Ovary (tissue), 3 donors: ENCODE data around the gene HS6ST3.

Source experiments
- CTCF ChIP-seq, 3 donors: fragments of 450-650 bp in 2 of 3; fragments of 200-600 bp in 1 of 3; IDR thresholded peaks; one replicate each; pipeline versions ENCODE4 v1.5.1 to v1.8.0; 2016 to 2022; ENCODE audit warnings: antibody characterized with exemption in 3 of 3, mild to moderate bottlenecking in 1 of 3
- POLR2A ChIP-seq: fragments of 450-650 bp; IDR thresholded peaks from one replicate; pipeline ENCODE4 v1.6.1; 2017; ENCODE audit warnings: antibody characterized with exemption, mild to moderate bottlenecking, moderate library complexity
- donor health status: DM: no; HTN: no; CAD: no.

GRCh38 chr13:96542986-96543385, 453.1 kb downstream of the HS6ST3 start:
- no peak for TF ChIP-seq POLR2A
- TF ChIP-seq CTCF (IDR thresholded peaks at IDR 0.05), result no peak
